Measurements from ENCODE around the gene IL1RAPL2.

GRCh38 chrX:104684077-104684476, 118.1 kb downstream of the IL1RAPL2 start:
- TF ChIP-seq CTCF (IDR thresholded peaks at IDR 0.05) (no peak), EZH2 (IDR thresholded peaks at IDR 0.05; ENCODE audit: borderline replicate concordance, insufficient read depth, low read depth, low read length, poor library complexity, severe bottlenecking) (no peak)

Data from B cell (primary cell).